PC-3 (cell line): ENCODE data around the gene PRELID1. TPM values are rescaled to one million over a fixed set of nuclear protein-coding genes. Genes with fewer than 3 reads are reported as not detected.

ENCODE experiments used
- ATAC-seq: fragments of 200-7000 bp; cut with Tn5 transposase; 2 replicates; pipeline ENCODE4 v1.9.1; 2020; ENCODE audit warnings: mild to moderate bottlenecking, moderate library complexity
- BruUV-seq: library from RNA; stranded (reverse); fragments of 400-500 nt; replicated peaks from 2 replicates; lab custom pipeline; 2021; lab: Mats Ljungman, UMichigan
- CTCF ChIA-PET: fragments of 300-600 bp; sonication (Branson Sonifier 250); formaldehyde crosslinking; loops from one replicate; lab custom pipeline; 2022; ENCODE audit warnings: antibody characterized with exemption; lab: Charles Lee
- POLR2A ChIA-PET: fragments of 300-600 bp; sonication (Branson Sonifier 250); formaldehyde crosslinking; loops from one replicate; lab custom pipeline; 2022; ENCODE audit warnings: antibody characterized with exemption; ENCODE audit not compliant: unreplicated experiment; lab: Charles Lee
- DNase-seq: peaks from one replicate; pipeline ENCODE4 v3.0.0-alpha.2; 2015
- H2AFZ ChIP-seq: fragments of 300-600 bp; sonication (generic); 2 replicates; pipeline ENCODE4 v1.6.0; 2016; ENCODE audit warnings: antibody characterized with exemption, low read length
- H3F3A ChIP-seq: fragments of 300-600 bp; sonication (generic); one replicate; pipeline ENCODE4 v1.6.0; 2017; ENCODE audit warnings: antibody characterized with exemption, low read length, control low read depth, mild to moderate bottlenecking; ENCODE audit not compliant: unreplicated experiment
- H3K27ac ChIP-seq: fragments of 300-600 bp; sonication (generic); 2 replicates; pipeline ENCODE4 v1.5.1; 2016; ENCODE audit warnings: mild to moderate bottlenecking, low read length
- H3K27me3 ChIP-seq: fragments of 300-600 bp; sonication (generic); 2 replicates; pipeline ENCODE4 v1.6.1; 2016; ENCODE audit warnings: low read length, mixed read lengths
- H3K36me3 ChIP-seq: fragments of 300-600 bp; sonication (generic); 2 replicates; pipeline ENCODE4 v1.6.1; 2016; ENCODE audit warnings: low read depth, mixed run types, low read length, mixed read lengths
- H3K4me1 ChIP-seq: fragments of 300-600 bp; sonication (generic); 2 replicates; pipeline ENCODE4 v1.5.1; 2016; ENCODE audit warnings: low read length; ENCODE audit not compliant: insufficient read depth
- H3K4me2 ChIP-seq: fragments of 300-600 bp; sonication (generic); 2 replicates; pipeline ENCODE4 v1.6.0; 2016; ENCODE audit warnings: low read length
- H3K4me3 ChIP-seq: fragments of 300-600 bp; sonication (generic); 2 replicates; pipeline ENCODE4 v1.5.1; 2016; ENCODE audit warnings: mild to moderate bottlenecking, low read length, mixed read lengths
- H3K79me2 ChIP-seq: fragments of 300-600 bp; sonication (generic); 2 replicates; pipeline ENCODE4 v1.6.1; 2017; ENCODE audit warnings: low read length, mixed read lengths
- H3K9ac ChIP-seq: fragments of 300-600 bp; sonication (generic); 2 replicates; pipeline ENCODE4 v1.6.0; 2016; ENCODE audit warnings: mild to moderate bottlenecking, low read length
- H3K9me2 ChIP-seq: fragments of 300-600 bp; sonication (generic); replicated peaks from 2 replicates; pipeline ENCODE4 v1.6.1; 2016; ENCODE audit warnings: mixed run types, low read length, mixed read lengths
- H3K9me3 ChIP-seq: fragments of 300-600 bp; sonication (generic); 2 replicates; pipeline ENCODE4 v1.6.1; 2016; ENCODE audit warnings: low read length, mixed read lengths
- H4K20me1 ChIP-seq: fragments of 300-600 bp; sonication (generic); 2 replicates; pipeline ENCODE4 v1.6.1; 2016; ENCODE audit warnings: low read length, mixed read lengths
- EZH2 ChIP-seq: fragments of 300-600 bp; sonication (generic); IDR thresholded peaks from one replicate; pipeline ENCODE4 v1.6.1; 2017; ENCODE audit warnings: antibody characterized with exemption, mild to moderate bottlenecking, low read length; ENCODE audit not compliant: unreplicated experiment
- EZH2phosphoT487 ChIP-seq: fragments of 300-600 bp; sonication (generic); IDR thresholded peaks from 2 replicates; pipeline ENCODE4 v1.6.1; 2018; ENCODE audit warnings: mild to moderate bottlenecking, antibody characterized with exemption, low read length, borderline replicate concordance
- intact Hi-C: fragments of 100-400 bp; cut with micrococcal nuclease; formaldehyde crosslinking; loops from 2 replicates; pipeline ENCODE4 v1.9.0; 2023
- total RNA-seq: library from RNA; depleted of rRNA; stranded (reverse); fragments of >200 nt; gene quantifications from 2 replicates; pipeline ENCODE4 v1.2.3, GENCODE V29; 2014
- TF ChIP-seq, protein P1 (sequence below): fragments of 300-600 bp; sonication (generic); conservative IDR thresholded peaks from 2 replicates; pipeline ENCODE4 v1.5.1; 2017; ENCODE audit warnings: antibody characterized with exemption, low read depth, mild to moderate bottlenecking, low read length

The PRELID1 gene
- total RNA-seq, 1 experiment from 2014 or later: 505 TPM

DNA sequence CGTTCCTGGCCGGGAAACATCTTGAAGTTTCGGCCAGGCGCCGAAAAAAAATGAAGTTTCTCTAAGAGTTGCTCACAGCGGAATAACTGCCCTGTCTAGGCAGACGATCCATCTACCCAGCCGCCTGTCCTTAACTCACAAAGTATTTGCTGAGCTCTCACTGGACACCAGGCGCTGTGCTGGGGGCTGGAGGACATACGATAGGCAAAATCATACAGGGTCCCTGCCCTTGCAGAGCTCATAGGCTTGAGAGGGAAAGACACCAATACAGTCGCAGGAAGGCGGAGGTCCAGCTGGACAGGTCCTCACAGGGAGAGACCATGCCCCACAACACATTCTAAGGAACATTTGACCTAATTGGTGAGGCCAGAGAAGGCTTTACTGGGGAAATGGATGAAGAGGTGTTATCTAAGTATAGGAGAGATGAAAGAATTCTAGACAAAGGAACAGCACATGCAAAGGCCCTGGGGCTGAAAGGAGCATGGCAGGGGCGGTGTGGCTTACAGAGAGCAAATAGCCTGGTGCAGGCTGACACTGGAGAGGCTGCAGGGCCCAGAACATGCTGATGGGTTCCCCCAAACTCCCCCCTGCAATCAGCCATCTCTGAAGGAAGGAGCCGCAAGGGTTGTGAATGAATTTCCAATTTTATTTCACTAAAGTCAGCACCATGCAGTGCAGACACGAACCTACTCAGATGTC, 10.1 kb downstream of the PRELID1 start:
- CTCF ChIA-PET: no interaction called here
- Histone ChIP-seq H3K27ac (no peak overlapping the region), H3K9ac (no peak overlapping the region), H3K27me3 (no peaks in the 10 kb centered on the region), H3K4me2 (peak overlapping the region; percentile 78), H3K9me2 (no peaks in the 10 kb centered on the region), H2AFZ (no peak overlapping the region), H3K9me3 (no peaks in the 10 kb centered on the region), H3K79me2 (peaks cover 28% of the 10 kb centered on the region), H4K20me1 (no peaks in the 10 kb centered on the region; the same call in 1 of the 2 replicates), H3K4me3 (no peak overlapping the region; the same call in 1 of the 2 replicates), H3K36me3 (no peaks in the 10 kb centered on the region; the same call in 1 of the 2 replicates), H3K4me1 (peaks cover 22% of the 10 kb centered on the region), H3F3A (no peaks in the 10 kb centered on the region)
- intact Hi-C loops: no loop called here
- TF ChIP-seq, protein P1, sequence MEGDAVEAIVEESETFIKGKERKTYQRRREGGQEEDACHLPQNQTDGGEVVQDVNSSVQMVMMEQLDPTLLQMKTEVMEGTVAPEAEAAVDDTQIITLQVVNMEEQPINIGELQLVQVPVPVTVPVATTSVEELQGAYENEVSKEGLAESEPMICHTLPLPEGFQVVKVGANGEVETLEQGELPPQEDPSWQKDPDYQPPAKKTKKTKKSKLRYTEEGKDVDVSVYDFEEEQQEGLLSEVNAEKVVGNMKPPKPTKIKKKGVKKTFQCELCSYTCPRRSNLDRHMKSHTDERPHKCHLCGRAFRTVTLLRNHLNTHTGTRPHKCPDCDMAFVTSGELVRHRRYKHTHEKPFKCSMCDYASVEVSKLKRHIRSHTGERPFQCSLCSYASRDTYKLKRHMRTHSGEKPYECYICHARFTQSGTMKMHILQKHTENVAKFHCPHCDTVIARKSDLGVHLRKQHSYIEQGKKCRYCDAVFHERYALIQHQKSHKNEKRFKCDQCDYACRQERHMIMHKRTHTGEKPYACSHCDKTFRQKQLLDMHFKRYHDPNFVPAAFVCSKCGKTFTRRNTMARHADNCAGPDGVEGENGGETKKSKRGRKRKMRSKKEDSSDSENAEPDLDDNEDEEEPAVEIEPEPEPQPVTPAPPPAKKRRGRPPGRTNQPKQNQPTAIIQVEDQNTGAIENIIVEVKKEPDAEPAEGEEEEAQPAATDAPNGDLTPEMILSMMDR: no peak
- TF ChIP-seq EZH2phosphoT487 (no peak), EZH2 (no peak)
- no TSS peak for BruUV-seq
- POLR2A ChIA-PET: no interaction called here
- no peak for DNase-seq
- no peak for ATAC-seq

GRCh38 chr5:177314376-177315342, 11.1 kb downstream of the PRELID1 start:
- no peak for TF ChIP-seq EZH2phosphoT487
- TF ChIP-seq, protein P1: no peak
- TF ChIP-seq EZH2: no peak
- Histone ChIP-seq H3F3A (no peaks in the 10 kb centered on the region), H3K79me2 (peaks cover 24% of the 10 kb centered on the region), H3K36me3 (no peaks in the 10 kb centered on the region), H2AFZ (no peak overlapping the region), H4K20me1 (no peaks in the 10 kb centered on the region; the same call in 1 of the 2 replicates), H3K4me1 (peaks cover 22% of the 10 kb centered on the region), H3K9me3 (no peaks in the 10 kb centered on the region), H3K27ac (no peak overlapping the region), H3K4me2 (no peak overlapping the region), H3K27me3 (no peaks in the 10 kb centered on the region), H3K9ac (no peak overlapping the region), H3K9me2 (no peaks in the 10 kb centered on the region), H3K4me3 (no peak overlapping the region)
- CTCF ChIA-PET: no interaction called here
- DNase-seq: no peak
- no peak for ATAC-seq
- intact Hi-C loops: no loop called here
- no TSS peak for BruUV-seq
- POLR2A ChIA-PET: no interaction called here
